ENCODE data around the gene RASEF.

RASEF gene

DNA sequence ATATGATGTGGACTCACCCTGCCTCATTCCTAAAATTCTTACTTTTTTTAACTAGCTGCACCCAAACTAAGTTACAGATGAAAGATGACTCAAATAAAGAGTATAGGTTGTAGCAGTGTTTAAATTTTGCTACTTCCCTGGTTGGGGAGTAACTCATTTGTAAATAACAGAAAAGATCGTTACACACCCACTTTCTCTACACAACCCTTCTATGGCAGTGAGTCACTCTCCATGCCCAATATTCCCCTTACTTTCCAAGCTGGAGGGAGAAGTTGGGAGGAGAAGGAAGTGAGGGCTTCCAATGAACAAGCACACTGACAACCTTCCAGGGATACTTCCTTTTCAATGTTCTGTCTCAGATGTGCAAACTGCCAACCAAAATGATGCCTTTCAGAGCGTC lies 1.9 kb downstream of the RASEF start:
- H3K4me3 ChIP-seq (ENCODE audit: control insufficient read depth, low read depth, low read length), result no peak overlapping the region
- DNase-seq (ENCODE audit: low read depth), result no peak
- TF ChIP-seq, protein P1, sequence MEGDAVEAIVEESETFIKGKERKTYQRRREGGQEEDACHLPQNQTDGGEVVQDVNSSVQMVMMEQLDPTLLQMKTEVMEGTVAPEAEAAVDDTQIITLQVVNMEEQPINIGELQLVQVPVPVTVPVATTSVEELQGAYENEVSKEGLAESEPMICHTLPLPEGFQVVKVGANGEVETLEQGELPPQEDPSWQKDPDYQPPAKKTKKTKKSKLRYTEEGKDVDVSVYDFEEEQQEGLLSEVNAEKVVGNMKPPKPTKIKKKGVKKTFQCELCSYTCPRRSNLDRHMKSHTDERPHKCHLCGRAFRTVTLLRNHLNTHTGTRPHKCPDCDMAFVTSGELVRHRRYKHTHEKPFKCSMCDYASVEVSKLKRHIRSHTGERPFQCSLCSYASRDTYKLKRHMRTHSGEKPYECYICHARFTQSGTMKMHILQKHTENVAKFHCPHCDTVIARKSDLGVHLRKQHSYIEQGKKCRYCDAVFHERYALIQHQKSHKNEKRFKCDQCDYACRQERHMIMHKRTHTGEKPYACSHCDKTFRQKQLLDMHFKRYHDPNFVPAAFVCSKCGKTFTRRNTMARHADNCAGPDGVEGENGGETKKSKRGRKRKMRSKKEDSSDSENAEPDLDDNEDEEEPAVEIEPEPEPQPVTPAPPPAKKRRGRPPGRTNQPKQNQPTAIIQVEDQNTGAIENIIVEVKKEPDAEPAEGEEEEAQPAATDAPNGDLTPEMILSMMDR (IDR thresholded peaks at IDR 0.05; ENCODE audit: control insufficient read depth, insufficient read depth, low read depth, low read length, missing control alignments), result no peak

DNA sequence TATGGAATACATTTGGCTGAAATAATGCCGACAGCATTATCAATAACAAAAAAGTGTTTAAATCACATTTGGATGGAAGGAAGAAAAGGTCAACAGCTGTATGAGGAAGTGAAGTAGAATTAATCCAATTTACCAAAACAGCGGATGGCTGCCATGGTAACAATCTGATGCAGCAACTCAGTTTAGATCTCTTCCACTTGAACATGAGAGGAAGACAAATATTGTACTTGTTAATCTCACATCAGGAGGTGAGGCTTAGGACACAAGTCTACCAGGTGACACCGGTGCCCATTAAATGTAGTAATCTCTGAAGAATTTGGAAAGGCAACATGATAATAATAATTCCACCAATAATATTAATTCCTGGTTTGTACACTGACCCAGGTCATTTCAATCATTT lies 2.4 kb downstream of the RASEF start:
- H3K4me3 ChIP-seq (ENCODE audit: control insufficient read depth, low read depth, low read length), result no peak overlapping the region

DNA sequence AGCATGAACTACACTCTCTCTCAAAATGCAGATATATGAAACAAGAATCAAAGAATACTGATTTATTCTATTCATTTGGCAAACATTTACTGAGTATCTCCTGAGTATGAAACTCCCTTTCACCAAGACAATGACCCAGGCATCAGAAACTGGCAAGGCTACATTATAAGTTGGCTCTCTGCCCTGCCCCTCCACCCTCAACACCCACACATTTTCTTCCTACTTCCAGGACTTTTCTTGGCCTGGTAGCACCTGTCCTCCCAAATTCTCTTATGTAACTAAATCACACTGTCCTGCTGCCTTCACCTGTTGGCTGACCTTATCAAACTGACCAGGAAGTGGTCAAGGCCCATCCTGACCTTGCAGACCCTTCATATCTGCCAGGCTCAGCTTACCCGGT lies 3.5 kb downstream of the RASEF start:
- no peak for DNase-seq (ENCODE audit: low read depth)
- H3K4me3 ChIP-seq (ENCODE audit: control insufficient read depth, low read depth, low read length), result no peak overlapping the region
- TF ChIP-seq, protein P1 (IDR thresholded peaks at IDR 0.05; ENCODE audit: control insufficient read depth, insufficient read depth, low read depth, low read length, missing control alignments), result no peak

More for the DNA sequence above, 2.4 kb downstream of the RASEF start:
- DNase-seq (ENCODE audit: low read depth), result no peak
- TF ChIP-seq, protein P1 (IDR thresholded peaks at IDR 0.05; ENCODE audit: control insufficient read depth, insufficient read depth, low read depth, low read length, missing control alignments), result no peak

DNA sequence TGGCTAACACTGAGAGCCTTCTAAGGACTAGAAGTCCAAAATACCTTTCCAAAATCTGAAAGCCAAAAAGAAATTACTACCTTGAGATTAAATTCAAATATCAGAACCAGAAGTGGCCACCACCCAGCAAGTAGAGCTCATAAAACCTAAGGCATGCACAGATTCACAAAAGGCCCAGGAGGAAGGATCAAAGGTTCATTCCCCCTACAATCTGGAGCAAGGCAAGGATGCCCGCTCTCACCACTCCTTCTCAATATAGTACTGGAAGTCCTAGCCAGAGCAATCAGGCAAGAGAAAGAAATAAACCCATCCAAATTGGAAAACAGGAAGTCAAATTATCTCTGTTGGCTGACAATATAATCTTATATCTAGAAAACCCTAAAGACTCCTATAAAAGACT lies 6.0 kb downstream of the RASEF start:
- TF ChIP-seq, protein P1 (IDR thresholded peaks at IDR 0.05; ENCODE audit: control insufficient read depth, insufficient read depth, low read depth, low read length, missing control alignments), result no peak
- DNase-seq (ENCODE audit: low read depth), result no peak
- H3K4me3 ChIP-seq (ENCODE audit: control insufficient read depth, low read depth, low read length), result no peak overlapping the region

DNA sequence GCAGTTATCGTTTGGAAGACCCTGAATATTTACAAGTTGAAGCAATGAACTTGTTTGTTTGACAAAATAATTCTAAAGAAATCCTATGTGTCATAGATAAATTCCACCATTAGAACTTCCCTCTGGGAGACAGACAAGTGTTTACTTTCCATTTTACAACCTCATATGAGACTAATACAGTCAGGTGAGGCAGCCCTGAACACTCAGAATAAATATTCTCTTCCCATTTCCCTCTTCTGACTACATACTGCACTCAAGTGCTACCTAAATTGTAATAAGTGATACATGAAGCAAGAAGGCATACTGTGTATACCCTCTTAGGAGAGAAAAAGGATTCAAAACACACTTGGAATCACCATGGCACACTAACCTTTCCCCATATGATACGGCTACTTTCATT lies 6.8 kb downstream of the RASEF start:
- TF ChIP-seq, protein P1 (IDR thresholded peaks at IDR 0.05; ENCODE audit: control insufficient read depth, insufficient read depth, low read depth, low read length, missing control alignments), result no peak
- no peak for DNase-seq (ENCODE audit: low read depth)
- H3K4me3 ChIP-seq (ENCODE audit: control insufficient read depth, low read depth, low read length), result no peak overlapping the region

DNA sequence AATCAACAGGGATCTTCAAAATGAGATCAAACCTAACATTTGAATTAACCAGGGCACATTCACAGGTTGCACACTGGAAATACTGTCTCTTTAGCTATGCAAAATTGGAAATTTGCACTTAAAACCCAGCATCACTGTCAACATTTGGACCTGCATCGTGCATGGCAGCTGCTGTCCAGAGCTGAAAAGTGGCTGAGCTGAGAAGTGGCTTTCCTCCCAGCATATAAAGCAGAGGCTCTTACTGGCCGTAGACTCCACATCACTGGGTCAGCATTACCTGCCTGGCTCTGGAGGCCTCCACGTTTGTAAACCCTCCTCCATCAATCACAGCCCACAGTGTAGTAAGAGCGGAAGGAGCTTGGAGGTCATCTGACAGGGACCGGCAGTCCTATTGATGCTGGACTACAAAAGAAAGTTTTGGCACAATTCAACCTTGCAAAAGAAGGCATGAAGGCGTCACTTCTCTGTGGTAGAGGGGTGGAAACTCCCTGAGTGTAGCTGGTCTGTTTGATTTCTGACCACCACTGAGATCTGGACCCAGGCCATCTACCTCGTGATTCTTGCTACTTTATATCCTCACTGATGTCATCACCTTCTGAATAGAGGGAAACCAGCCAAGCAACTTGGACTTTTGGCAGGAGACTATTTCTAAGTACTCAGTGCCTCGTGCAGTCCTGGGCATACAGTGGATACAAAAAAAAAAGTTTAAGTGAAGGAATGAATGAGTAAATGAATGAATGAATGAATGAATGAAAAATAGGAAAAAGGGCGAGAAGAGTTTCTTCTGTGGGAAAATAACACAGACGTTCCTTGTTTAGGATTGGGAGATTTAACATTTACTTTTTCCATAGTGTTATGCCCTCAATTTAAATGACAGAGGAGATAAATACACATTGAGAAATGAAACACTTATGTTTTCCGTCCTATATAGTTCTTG lies 14.8 kb downstream of the RASEF start:
- DNase-seq (ENCODE audit: low read depth), result no peak
- no peak overlapping the region for H3K4me3 ChIP-seq (ENCODE audit: control insufficient read depth, low read depth, low read length)
- TF ChIP-seq, protein P1 (IDR thresholded peaks at IDR 0.05; ENCODE audit: control insufficient read depth, insufficient read depth, low read depth, low read length, missing control alignments), result no peak
